ENCODE data around the gene GCGR.

The GCGR gene

GRCh38 chr17:81803728-81804558 is at the start of gene GCGR:
TSS of gene GCGR (plus strand) at chr17:81804150. CDS start at chr17:81809019, 4,869 bp downstream.
- H3K4me3 ChIP-seq (ENCODE audit: low read depth, low read length), result no peak within 1 kb of the TSS
- TF ChIP-seq CTCF (IDR thresholded peaks at IDR 0.05; ENCODE audit: low read depth, low read length), result no peak

- no peak for TF ChIP-seq CTCF (IDR thresholded peaks at IDR 0.05; ENCODE audit: low read depth, low read length)
These were observed 11.0 kb upstream of the GCGR start for GRCh38 chr17:81792675-81793615.

GRCh38 chr17:81794074-81794476 is 9.9 kb upstream of the GCGR start:
- H3K4me3 ChIP-seq (ENCODE audit: low read depth, low read length), result no peak overlapping the region
- TF ChIP-seq CTCF (IDR thresholded peaks at IDR 0.05; ENCODE audit: low read depth, low read length), result no peak

More at GRCh38 chr17:81792675-81793615, 11.0 kb upstream of the GCGR start:
- no peak overlapping the region for H3K4me3 ChIP-seq (ENCODE audit: low read depth, low read length)

GRCh38 chr17:81794509-81794908 is 9.4 kb upstream of the GCGR start:
- no peak overlapping the region for H3K4me3 ChIP-seq (ENCODE audit: low read depth, low read length)
- no peak for TF ChIP-seq CTCF (IDR thresholded peaks at IDR 0.05; ENCODE audit: low read depth, low read length)

- H3K4me3 ChIP-seq (ENCODE audit: low read depth, low read length), result no peak overlapping the region
- TF ChIP-seq CTCF (IDR thresholded peaks at IDR 0.05; ENCODE audit: low read depth, low read length), result no peak
These were observed 2.6 kb upstream of the GCGR start for GRCh38 chr17:81801327-81801726.

GRCh38 chr17:81802048-81802758 is 1.7 kb upstream of the GCGR start:
- H3K4me3 ChIP-seq (ENCODE audit: low read depth, low read length), result no peak overlapping the region
- TF ChIP-seq CTCF (IDR thresholded peaks at IDR 0.05; ENCODE audit: low read depth, low read length), result no peak
